Right lobe of liver (tissue), 4 donors: Measurements from ENCODE around the gene GPC2.

ENCODE experiments used
- CTCF ChIP-seq, 4 donors: fragments of 200-600 bp in 3 of 4; fragments of 450-650 bp in 1 of 4; IDR thresholded peaks; one replicate each; pipeline versions ENCODE4 v1.5.1 to v1.8.0; 2016 to 2022; ENCODE audit warnings: antibody characterized with exemption in 4 of 4, mild to moderate bottlenecking in 2 of 4
- POLR2A ChIP-seq: fragments of 450-650 bp; IDR thresholded peaks from one replicate; pipeline ENCODE4 v1.6.1; 2017; ENCODE audit warnings: antibody characterized with exemption, mild to moderate bottlenecking
- donor health status: DM: no; HTN: no; CAD: no.
- donor health status: DM: no; HTN: no; CAD: no.
- donor health status: DM: no; HTN: yes; CAD: no.

- TF ChIP-seq CTCF (IDR thresholded peaks at IDR 0.05) (no peak), POLR2A (no peak)
Measured at GRCh38 chr7:100126931-100127865, 50.0 kb downstream of the GPC2 start, which contains the start of gene MBLAC1.
